ENCODE measurements around the gene PCDHA1. TPM values are rescaled to one million over a fixed set of nuclear protein-coding genes. Genes with fewer than 3 reads are reported as not detected.
"Not testable (repeated sequence)": the region's sequence is repeated elsewhere in the genome, so short reads cannot be mapped to it uniquely, and the experiment has no call there.

Gene PCDHA1
- total RNA-seq, 3 donors from 2014 or later, result 0.32 TPM; not detected in 2

DNA sequence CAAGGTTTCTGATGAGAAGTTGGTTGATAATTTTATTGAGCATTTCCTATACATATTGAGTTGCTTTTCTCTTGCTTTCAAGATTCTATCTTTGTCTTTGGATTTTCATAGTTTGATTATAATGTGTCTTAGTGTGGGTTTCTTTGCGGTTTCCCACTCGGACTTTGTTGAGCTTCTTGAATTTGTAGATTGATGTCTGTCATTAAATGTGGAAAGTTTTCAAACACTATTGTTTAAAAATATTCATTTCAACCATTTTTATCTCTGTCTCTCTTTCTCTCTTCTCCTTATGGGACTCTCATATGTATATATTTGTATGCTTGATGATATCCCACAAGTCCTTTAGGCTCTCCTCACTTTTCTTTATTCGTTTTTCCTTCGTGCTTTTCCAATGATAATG lies 18.5 kb upstream of the PCDHA1 start:
- intact Hi-C loops (cut with DNase I, micrococcal nuclease), result no loop called here
- H3K36me3 ChIP-seq (ENCODE audit: low read depth), result no peaks in the 10 kb centered on the region
- peaks cover 95% of the 10 kb centered on the region for H3K9me3 ChIP-seq
- no peak for ATAC-seq
- H3K4me1 ChIP-seq (ENCODE audit: low read depth), result no peaks in the 10 kb centered on the region
- TF ChIP-seq, protein P1, sequence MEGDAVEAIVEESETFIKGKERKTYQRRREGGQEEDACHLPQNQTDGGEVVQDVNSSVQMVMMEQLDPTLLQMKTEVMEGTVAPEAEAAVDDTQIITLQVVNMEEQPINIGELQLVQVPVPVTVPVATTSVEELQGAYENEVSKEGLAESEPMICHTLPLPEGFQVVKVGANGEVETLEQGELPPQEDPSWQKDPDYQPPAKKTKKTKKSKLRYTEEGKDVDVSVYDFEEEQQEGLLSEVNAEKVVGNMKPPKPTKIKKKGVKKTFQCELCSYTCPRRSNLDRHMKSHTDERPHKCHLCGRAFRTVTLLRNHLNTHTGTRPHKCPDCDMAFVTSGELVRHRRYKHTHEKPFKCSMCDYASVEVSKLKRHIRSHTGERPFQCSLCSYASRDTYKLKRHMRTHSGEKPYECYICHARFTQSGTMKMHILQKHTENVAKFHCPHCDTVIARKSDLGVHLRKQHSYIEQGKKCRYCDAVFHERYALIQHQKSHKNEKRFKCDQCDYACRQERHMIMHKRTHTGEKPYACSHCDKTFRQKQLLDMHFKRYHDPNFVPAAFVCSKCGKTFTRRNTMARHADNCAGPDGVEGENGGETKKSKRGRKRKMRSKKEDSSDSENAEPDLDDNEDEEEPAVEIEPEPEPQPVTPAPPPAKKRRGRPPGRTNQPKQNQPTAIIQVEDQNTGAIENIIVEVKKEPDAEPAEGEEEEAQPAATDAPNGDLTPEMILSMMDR (IDR thresholded peaks at IDR 0.05), result no peak
- H3K4me3 ChIP-seq, result no peak overlapping the region
- DNase-seq, result no peak

DNA sequence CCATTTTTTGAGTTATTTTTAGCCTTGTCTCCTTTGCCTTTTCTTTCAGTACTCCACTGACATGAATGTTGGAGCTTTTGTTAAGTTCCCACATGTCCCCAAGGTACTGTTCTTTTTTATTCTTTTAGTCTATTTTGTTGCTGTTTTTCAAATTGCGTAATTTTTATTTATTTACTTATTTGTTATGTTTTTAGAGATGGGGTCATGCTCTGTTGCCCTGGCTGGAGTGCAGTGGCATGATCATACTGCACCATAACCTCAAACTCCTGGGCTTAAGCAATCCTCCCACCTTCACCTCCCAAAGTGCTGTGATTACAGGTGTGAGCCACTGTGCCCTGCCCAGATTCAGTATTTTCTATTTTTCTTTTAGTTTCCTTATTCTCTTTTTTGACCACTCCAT lies 5.4 kb upstream of the PCDHA1 start:
- Histone ChIP-seq H3K4me3 (no peak overlapping the region), H3K9me3 (peaks cover 69% of the 10 kb centered on the region), H3K4me1 (ENCODE audit: low read depth) (no peaks in the 10 kb centered on the region), H3K36me3 (ENCODE audit: low read depth) (no peaks in the 10 kb centered on the region)
- DNase-seq (no peak), ATAC-seq (no peak)
- intact Hi-C loops (cut with DNase I, micrococcal nuclease), result no loop called here
- TF ChIP-seq, protein P1 (IDR thresholded peaks at IDR 0.05), result no peak

DNA sequence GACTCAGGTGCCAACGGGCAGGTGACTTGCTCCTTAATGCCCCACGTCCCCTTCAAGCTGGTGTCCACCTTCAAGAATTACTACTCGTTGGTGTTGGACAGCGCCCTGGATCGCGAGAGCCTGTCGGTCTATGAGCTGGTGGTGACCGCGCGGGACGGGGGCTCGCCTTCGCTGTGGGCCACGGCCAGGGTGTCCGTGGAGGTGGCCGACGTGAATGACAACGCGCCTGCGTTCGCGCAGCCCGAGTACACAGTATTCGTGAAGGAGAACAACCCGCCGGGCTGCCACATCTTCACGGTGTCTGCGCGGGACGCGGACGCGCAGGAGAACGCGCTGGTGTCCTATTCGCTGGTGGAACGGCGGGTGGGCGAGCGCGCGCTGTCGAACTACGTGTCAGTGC lies 1.5 kb downstream of the PCDHA1 start:
- intact Hi-C loops (cut with DNase I, micrococcal nuclease); H3K36me3 ChIP-seq (ENCODE audit: low read depth); DNase-seq; H3K4me1 ChIP-seq (ENCODE audit: low read depth); H3K4me3 ChIP-seq; ATAC-seq: not testable (repeated sequence)
- H3K9me3 ChIP-seq, result peaks cover 59% of the 10 kb centered on the region

DNA sequence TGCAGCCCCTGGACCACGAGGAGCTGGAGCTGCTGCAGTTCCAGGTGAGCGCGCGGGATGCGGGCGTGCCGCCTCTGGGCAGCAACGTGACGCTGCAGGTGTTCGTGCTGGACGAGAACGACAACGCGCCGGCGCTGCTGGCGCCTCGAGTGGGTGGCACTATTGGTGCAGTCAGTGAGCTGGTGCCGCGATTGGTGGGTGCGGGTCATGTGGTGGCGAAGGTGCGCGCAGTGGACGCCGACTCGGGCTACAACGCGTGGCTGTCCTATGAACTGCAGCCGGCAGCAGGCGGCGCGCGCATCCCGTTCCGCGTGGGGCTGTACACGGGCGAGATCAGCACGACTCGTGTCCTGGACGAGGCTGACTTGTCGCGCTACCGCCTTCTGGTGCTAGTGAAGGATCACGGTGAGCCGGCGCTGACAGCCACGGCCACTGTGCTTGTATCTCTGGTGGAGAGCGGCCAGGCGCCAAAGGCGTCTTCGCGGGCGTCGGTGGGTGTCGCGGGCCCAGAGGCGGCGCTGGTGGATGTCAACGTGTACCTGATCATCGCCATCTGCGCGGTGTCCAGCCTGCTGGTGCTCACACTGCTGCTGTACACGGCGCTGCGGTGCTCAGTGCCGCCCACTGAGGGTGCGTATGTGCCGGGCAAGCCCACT lies 2.0 kb downstream of the PCDHA1 start:
- H3K9me3 ChIP-seq, result peaks cover 58% of the 10 kb centered on the region
- ATAC-seq; H3K36me3 ChIP-seq (ENCODE audit: low read depth); H3K4me1 ChIP-seq (ENCODE audit: low read depth); DNase-seq; H3K4me3 ChIP-seq; intact Hi-C loops (cut with DNase I, micrococcal nuclease): not testable (repeated sequence)

DNA sequence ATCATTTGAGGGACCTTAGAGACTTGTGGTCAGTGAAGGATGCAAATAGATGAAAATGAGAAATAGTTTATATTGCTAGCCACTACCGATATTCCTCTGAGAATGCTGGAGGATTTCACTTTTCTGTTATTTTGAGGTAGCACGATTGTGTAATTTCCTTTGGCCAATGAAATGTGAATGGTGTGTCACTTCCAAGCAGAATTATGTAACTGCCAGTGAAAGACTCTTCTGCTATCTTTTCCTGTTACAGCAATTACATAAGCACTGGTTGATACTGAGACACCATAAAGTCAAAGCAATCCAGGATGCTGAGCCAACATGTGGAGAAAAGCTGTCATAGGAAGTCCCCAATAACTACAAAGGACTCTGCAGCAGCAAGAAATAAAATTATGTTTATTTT lies 5.1 kb downstream of the PCDHA1 start:
- H3K9me3 ChIP-seq, result peaks cover 65% of the 10 kb centered on the region
- TF ChIP-seq, protein P1 (IDR thresholded peaks at IDR 0.05), result no peak
- no peaks in the 10 kb centered on the region for H3K4me1 ChIP-seq (ENCODE audit: low read depth)
- intact Hi-C loops (cut with DNase I, micrococcal nuclease), result no loop called here
- ATAC-seq (no peak), DNase-seq (no peak)
- H3K36me3 ChIP-seq (ENCODE audit: low read depth), result no peaks in the 10 kb centered on the region
- H3K4me3 ChIP-seq, result no peak overlapping the region

DNA sequence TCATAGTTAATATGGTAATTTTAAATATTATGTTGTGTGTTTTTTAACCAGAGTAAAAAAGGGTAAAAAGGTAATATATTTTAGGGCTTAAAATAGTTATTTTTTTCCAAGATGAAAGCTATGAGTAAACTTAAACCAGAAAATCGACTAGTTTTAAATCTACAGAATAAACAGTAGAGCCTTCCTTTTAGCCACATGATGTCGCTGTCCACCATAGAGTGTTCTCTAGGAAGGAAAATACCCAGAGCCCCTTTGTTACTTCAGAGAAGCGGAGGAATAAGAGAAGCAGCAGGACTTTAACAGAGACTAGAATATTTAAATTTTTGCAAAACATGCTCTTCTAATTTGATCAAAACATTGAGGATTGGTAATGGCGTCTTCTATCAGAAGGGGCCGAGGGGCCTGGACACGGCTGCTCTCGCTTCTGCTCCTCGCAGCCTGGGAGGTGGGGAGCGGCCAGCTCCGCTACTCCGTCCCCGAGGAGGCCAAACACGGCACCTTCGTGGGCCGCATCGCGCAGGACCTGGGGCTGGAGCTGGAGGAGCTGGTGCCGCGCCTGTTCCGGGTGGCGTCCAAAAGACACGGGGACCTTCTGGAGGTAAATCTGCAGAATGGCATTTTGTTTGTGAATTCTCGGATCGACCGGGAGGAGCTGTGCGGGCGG lies 8.8 kb downstream of the PCDHA1 start, which contains the start of gene PCDHA2:
PCDHA2 (plus strand) TSS at position 258 of the 664 bp plus-strand sequence.
- Histone ChIP-seq H3K36me3 (ENCODE audit: low read depth) (no peaks in the 10 kb centered on the region), H3K9me3 (peaks cover 58% of the 10 kb centered on the region), H3K4me3 (no peak within 1 kb of the TSS), H3K4me1 (ENCODE audit: low read depth) (no peaks in the 10 kb centered on the region)
- no peak for ATAC-seq
- TF ChIP-seq, protein P1 (IDR thresholded peaks at IDR 0.05), result no peak
- DNase-seq, result no peak
- intact Hi-C loops (cut with DNase I, micrococcal nuclease), result no loop called here
